ENCODE measurements around the gene HAVCR1.

The HAVCR1 gene

DNA sequence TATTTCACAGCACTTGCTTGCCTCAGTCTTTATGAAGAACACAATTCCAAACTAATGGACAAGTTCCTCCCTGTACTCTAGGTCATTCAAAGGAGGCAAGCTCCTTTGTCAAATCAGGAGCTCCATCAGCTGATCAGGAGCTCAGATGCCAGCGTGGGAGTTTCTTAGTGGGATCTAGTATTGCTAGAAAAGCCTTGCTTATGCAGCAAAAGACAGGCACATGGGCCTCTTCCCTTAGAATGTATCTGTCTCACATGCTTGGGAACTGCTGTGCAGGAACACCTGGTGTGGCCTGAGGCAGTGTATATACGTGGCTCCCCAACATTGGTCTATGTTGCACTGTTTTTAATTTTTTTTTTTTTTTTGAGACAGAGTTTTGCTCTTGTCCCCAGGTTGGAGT is 21.4 kb upstream of the HAVCR1 start (continued):
- TF ChIP-seq ZNF565 (CRISPR knock-in tag; conservative IDR thresholded peaks at IDR 0.05; ENCODE audit: low read depth) = no peak

GRCh38 chr5:157076558-157076957 is 17.6 kb upstream of the HAVCR1 start:
- ATAC-seq = no peak
- TF ChIP-seq TCF4 (CRISPR knock-in tag; IDR thresholded peaks at IDR 0.05; ENCODE audit: borderline replicate concordance) (no peak), TOX (CRISPR knock-in tag; IDR thresholded peaks at IDR 0.05; ENCODE audit: borderline replicate concordance) (no peak), BACH2 (CRISPR knock-in tag; IDR thresholded peaks at IDR 0.05; ENCODE audit: borderline replicate concordance) (no peak), PPARA (CRISPR knock-in tag; IDR thresholded peaks at IDR 0.05; ENCODE audit: borderline replicate concordance) (no peak), ARNTL (CRISPR knock-in tag; IDR thresholded peaks at IDR 0.05; ENCODE audit: borderline replicate concordance, low read depth) (no peak), ZNF70 (CRISPR knock-in tag; IDR thresholded peaks at IDR 0.05) (no peak), OSR1 (CRISPR knock-in tag; IDR thresholded peaks at IDR 0.05) (no peak), ZFP3 (CRISPR knock-in tag; IDR thresholded peaks at IDR 0.05) (no peak), ZC3H10 (CRISPR knock-in tag; IDR thresholded peaks at IDR 0.05) (no peak), RARB (CRISPR knock-in tag; IDR thresholded peaks at IDR 0.05) (no peak)
- TF ChIP-seq, protein P1, sequence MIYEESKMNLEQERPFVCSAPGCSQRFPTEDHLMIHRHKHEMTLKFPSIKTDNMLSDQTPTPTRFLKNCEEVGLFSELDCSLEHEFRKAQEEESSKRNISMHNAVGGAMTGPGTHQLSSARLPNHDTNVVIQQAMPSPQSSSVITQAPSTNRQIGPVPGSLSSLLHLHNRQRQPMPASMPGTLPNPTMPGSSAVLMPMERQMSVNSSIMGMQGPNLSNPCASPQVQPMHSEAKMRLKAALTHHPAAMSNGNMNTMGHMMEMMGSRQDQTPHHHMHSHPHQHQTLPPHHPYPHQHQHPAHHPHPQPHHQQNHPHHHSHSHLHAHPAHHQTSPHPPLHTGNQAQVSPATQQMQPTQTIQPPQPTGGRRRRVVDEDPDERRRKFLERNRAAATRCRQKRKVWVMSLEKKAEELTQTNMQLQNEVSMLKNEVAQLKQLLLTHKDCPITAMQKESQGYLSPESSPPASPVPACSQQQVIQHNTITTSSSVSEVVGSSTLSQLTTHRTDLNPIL (CRISPR knock-in tag; IDR thresholded peaks at IDR 0.05; ENCODE audit: low read depth) = no peak

DNA sequence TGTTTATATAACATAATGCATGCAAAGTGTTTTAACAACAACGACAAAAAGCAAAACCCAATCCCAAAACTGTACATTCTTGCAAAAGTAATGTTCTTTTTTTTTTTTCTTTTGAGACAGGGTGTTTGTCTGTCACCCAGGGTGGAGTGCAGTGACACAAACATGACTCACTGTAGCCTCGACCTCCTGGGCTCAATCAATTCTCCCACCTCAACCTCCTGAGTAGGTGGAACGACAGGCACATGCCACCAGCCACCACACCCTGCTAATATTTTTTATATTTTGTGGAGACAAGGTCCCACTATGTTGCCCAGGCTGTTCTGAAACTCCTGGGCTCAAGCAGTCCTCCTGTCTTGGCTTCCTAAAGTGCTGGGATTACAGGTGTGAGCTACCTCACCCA is 13.6 kb upstream of the HAVCR1 start:
- ATAC-seq = no peak
- TF ChIP-seq, protein P2, sequence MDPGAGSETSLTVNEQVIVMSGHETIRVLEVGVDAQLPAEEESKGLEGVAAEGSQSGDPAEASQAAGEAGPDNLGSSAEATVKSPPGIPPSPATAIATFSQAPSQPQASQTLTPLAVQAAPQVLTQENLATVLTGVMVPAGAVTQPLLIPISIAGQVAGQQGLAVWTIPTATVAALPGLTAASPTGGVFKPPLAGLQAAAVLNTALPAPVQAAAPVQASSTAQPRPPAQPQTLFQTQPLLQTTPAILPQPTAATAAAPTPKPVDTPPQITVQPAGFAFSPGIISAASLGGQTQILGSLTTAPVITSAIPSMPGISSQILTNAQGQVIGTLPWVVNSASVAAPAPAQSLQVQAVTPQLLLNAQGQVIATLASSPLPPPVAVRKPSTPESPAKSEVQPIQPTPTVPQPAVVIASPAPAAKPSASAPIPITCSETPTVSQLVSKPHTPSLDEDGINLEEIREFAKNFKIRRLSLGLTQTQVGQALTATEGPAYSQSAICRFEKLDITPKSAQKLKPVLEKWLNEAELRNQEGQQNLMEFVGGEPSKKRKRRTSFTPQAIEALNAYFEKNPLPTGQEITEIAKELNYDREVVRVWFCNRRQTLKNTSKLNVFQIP (CRISPR knock-in tag; IDR thresholded peaks at IDR 0.05; ENCODE audit: borderline replicate concordance, low read depth) = no peak
- no peak for TF ChIP-seq SNAI2 (CRISPR knock-in tag; IDR thresholded peaks at IDR 0.05)
- no peak for TF ChIP-seq TCF4 (CRISPR knock-in tag; IDR thresholded peaks at IDR 0.05; ENCODE audit: borderline replicate concordance)
- TF ChIP-seq ZC3H10 (CRISPR knock-in tag; IDR thresholded peaks at IDR 0.05) = no peak
- TF ChIP-seq BACH2 (CRISPR knock-in tag; IDR thresholded peaks at IDR 0.05; ENCODE audit: borderline replicate concordance) = no peak
- TF ChIP-seq, protein P1 (CRISPR knock-in tag; IDR thresholded peaks at IDR 0.05; ENCODE audit: low read depth) = no peak
- TF ChIP-seq ZNF8 (CRISPR knock-in tag; IDR thresholded peaks at IDR 0.05) = no peak
- no peak for TF ChIP-seq ZNF70 (CRISPR knock-in tag; IDR thresholded peaks at IDR 0.05)
- no peak for TF ChIP-seq ISL1 (CRISPR knock-in tag; IDR thresholded peaks at IDR 0.05)
- TF ChIP-seq ESRRG (CRISPR knock-in tag; IDR thresholded peaks at IDR 0.05) = no peak
- TF ChIP-seq CSDC2 (CRISPR knock-in tag; IDR thresholded peaks at IDR 0.05) = no peak
- no peak for TF ChIP-seq TOX (CRISPR knock-in tag; IDR thresholded peaks at IDR 0.05; ENCODE audit: borderline replicate concordance)
- no peak for TF ChIP-seq ARNTL (CRISPR knock-in tag; IDR thresholded peaks at IDR 0.05; ENCODE audit: borderline replicate concordance, low read depth)
- no peak for TF ChIP-seq ZFP30 (CRISPR knock-in tag; IDR thresholded peaks at IDR 0.05)

GRCh38 chr5:157069949-157070348 is 11.0 kb upstream of the HAVCR1 start:
- TF ChIP-seq RARB (CRISPR knock-in tag; IDR thresholded peaks at IDR 0.05) (no peak), ZFP3 (CRISPR knock-in tag; IDR thresholded peaks at IDR 0.05) (no peak), PATZ1 (CRISPR knock-in tag; IDR thresholded peaks at IDR 0.05; ENCODE audit: borderline replicate concordance) (no peak), ISL1 (CRISPR knock-in tag; IDR thresholded peaks at IDR 0.05) (no peak), ESRRG (CRISPR knock-in tag; IDR thresholded peaks at IDR 0.05) (no peak), TCF4 (CRISPR knock-in tag; IDR thresholded peaks at IDR 0.05; ENCODE audit: borderline replicate concordance) (no peak), ZC3H10 (CRISPR knock-in tag; IDR thresholded peaks at IDR 0.05) (no peak), PPARA (CRISPR knock-in tag; IDR thresholded peaks at IDR 0.05; ENCODE audit: borderline replicate concordance) (no peak), ZFP30 (CRISPR knock-in tag; IDR thresholded peaks at IDR 0.05) (no peak), GLIS3 (CRISPR knock-in tag; IDR thresholded peaks at IDR 0.05) (no peak), SNAI2 (CRISPR knock-in tag; IDR thresholded peaks at IDR 0.05) (no peak), CSDC2 (CRISPR knock-in tag; IDR thresholded peaks at IDR 0.05) (no peak), ZNF8 (CRISPR knock-in tag; IDR thresholded peaks at IDR 0.05) (no peak), ZNF565 (CRISPR knock-in tag; conservative IDR thresholded peaks at IDR 0.05; ENCODE audit: low read depth) (no peak), BACH2 (CRISPR knock-in tag; IDR thresholded peaks at IDR 0.05; ENCODE audit: borderline replicate concordance) (no peak)
- TF ChIP-seq, protein P3, sequence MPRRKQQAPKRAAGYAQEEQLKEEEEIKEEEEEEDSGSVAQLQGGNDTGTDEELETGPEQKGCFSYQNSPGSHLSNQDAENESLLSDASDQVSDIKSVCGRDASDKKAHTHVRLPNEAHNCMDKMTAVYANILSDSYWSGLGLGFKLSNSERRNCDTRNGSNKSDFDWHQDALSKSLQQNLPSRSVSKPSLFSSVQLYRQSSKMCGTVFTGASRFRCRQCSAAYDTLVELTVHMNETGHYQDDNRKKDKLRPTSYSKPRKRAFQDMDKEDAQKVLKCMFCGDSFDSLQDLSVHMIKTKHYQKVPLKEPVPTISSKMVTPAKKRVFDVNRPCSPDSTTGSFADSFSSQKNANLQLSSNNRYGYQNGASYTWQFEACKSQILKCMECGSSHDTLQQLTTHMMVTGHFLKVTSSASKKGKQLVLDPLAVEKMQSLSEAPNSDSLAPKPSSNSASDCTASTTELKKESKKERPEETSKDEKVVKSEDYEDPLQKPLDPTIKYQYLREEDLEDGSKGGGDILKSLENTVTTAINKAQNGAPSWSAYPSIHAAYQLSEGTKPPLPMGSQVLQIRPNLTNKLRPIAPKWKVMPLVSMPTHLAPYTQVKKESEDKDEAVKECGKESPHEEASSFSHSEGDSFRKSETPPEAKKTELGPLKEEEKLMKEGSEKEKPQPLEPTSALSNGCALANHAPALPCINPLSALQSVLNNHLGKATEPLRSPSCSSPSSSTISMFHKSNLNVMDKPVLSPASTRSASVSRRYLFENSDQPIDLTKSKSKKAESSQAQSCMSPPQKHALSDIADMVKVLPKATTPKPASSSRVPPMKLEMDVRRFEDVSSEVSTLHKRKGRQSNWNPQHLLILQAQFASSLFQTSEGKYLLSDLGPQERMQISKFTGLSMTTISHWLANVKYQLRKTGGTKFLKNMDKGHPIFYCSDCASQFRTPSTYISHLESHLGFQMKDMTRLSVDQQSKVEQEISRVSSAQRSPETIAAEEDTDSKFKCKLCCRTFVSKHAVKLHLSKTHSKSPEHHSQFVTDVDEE (CRISPR knock-in tag; IDR thresholded peaks at IDR 0.05) = no peak
- TF ChIP-seq, protein P2 (CRISPR knock-in tag; IDR thresholded peaks at IDR 0.05; ENCODE audit: borderline replicate concordance, low read depth) = no peak
- no peak for ATAC-seq
